PC-3 (cell line): ENCODE results near the gene OR4C5. TPM values are rescaled to one million over a fixed set of nuclear protein-coding genes. Genes with fewer than 3 reads are reported as not detected.
"Not testable (repeated sequence)": the region's sequence is repeated elsewhere in the genome, so short reads cannot be mapped to it uniquely, and the experiment has no call there.

ENCODE experiments used
- ATAC-seq: fragments of 200-7000 bp; cut with Tn5 transposase; 2 replicates; pipeline ENCODE4 v1.9.1; 2020; ENCODE audit warnings: mild to moderate bottlenecking, moderate library complexity
- BruUV-seq: library from RNA; stranded (reverse); fragments of 400-500 nt; replicated peaks from 2 replicates; lab custom pipeline; 2021; lab: Mats Ljungman, UMichigan
- CTCF ChIA-PET: fragments of 300-600 bp; sonication (Branson Sonifier 250); formaldehyde crosslinking; loops from one replicate; lab custom pipeline; 2022; ENCODE audit warnings: antibody characterized with exemption; lab: Charles Lee
- POLR2A ChIA-PET: fragments of 300-600 bp; sonication (Branson Sonifier 250); formaldehyde crosslinking; loops from one replicate; lab custom pipeline; 2022; ENCODE audit warnings: antibody characterized with exemption; ENCODE audit not compliant: unreplicated experiment; lab: Charles Lee
- DNase-seq: peaks from one replicate; pipeline ENCODE4 v3.0.0-alpha.2; 2015
- H2AFZ ChIP-seq: fragments of 300-600 bp; sonication (generic); 2 replicates; pipeline ENCODE4 v1.6.0; 2016; ENCODE audit warnings: antibody characterized with exemption, low read length
- H3F3A ChIP-seq: fragments of 300-600 bp; sonication (generic); one replicate; pipeline ENCODE4 v1.6.0; 2017; ENCODE audit warnings: antibody characterized with exemption, low read length, control low read depth, mild to moderate bottlenecking; ENCODE audit not compliant: unreplicated experiment
- H3K27ac ChIP-seq: fragments of 300-600 bp; sonication (generic); 2 replicates; pipeline ENCODE4 v1.5.1; 2016; ENCODE audit warnings: mild to moderate bottlenecking, low read length
- H3K27me3 ChIP-seq: fragments of 300-600 bp; sonication (generic); 2 replicates; pipeline ENCODE4 v1.6.1; 2016; ENCODE audit warnings: low read length, mixed read lengths
- H3K36me3 ChIP-seq: fragments of 300-600 bp; sonication (generic); 2 replicates; pipeline ENCODE4 v1.6.1; 2016; ENCODE audit warnings: low read depth, mixed run types, low read length, mixed read lengths
- H3K4me1 ChIP-seq: fragments of 300-600 bp; sonication (generic); 2 replicates; pipeline ENCODE4 v1.5.1; 2016; ENCODE audit warnings: low read length; ENCODE audit not compliant: insufficient read depth
- H3K4me2 ChIP-seq: fragments of 300-600 bp; sonication (generic); 2 replicates; pipeline ENCODE4 v1.6.0; 2016; ENCODE audit warnings: low read length
- H3K4me3 ChIP-seq: fragments of 300-600 bp; sonication (generic); 2 replicates; pipeline ENCODE4 v1.5.1; 2016; ENCODE audit warnings: mild to moderate bottlenecking, low read length, mixed read lengths
- H3K79me2 ChIP-seq: fragments of 300-600 bp; sonication (generic); 2 replicates; pipeline ENCODE4 v1.6.1; 2017; ENCODE audit warnings: low read length, mixed read lengths
- H3K9ac ChIP-seq: fragments of 300-600 bp; sonication (generic); 2 replicates; pipeline ENCODE4 v1.6.0; 2016; ENCODE audit warnings: mild to moderate bottlenecking, low read length
- H3K9me2 ChIP-seq: fragments of 300-600 bp; sonication (generic); replicated peaks from 2 replicates; pipeline ENCODE4 v1.6.1; 2016; ENCODE audit warnings: mixed run types, low read length, mixed read lengths
- H3K9me3 ChIP-seq: fragments of 300-600 bp; sonication (generic); 2 replicates; pipeline ENCODE4 v1.6.1; 2016; ENCODE audit warnings: low read length, mixed read lengths
- H4K20me1 ChIP-seq: fragments of 300-600 bp; sonication (generic); 2 replicates; pipeline ENCODE4 v1.6.1; 2016; ENCODE audit warnings: low read length, mixed read lengths
- EZH2phosphoT487 ChIP-seq: fragments of 300-600 bp; sonication (generic); IDR thresholded peaks from 2 replicates; pipeline ENCODE4 v1.6.1; 2018; ENCODE audit warnings: mild to moderate bottlenecking, antibody characterized with exemption, low read length, borderline replicate concordance
- intact Hi-C: fragments of 100-400 bp; cut with micrococcal nuclease; formaldehyde crosslinking; loops from 2 replicates; pipeline ENCODE4 v1.9.0; 2023
- total RNA-seq: library from RNA; depleted of rRNA; stranded (reverse); fragments of >200 nt; gene quantifications from 2 replicates; pipeline ENCODE4 v1.2.3, GENCODE V29; 2014; rRNA removed

Gene OR4C5
- total RNA-seq, 1 experiment from 2014 or later = not detected

GRCh38 chr11:48341466-48341865, 24.8 kb downstream of the OR4C5 start:
- no peak overlapping the region for H3K4me2 ChIP-seq
- no peak overlapping the region for H2AFZ ChIP-seq
- H3K4me3 ChIP-seq = no peak overlapping the region
- ChIA-PET POLR2A (no interaction called here), CTCF (no interaction called here)
- no peaks in the 10 kb centered on the region for H3K36me3 ChIP-seq
- H3K9me2 ChIP-seq = no peaks in the 10 kb centered on the region
- no peaks in the 10 kb centered on the region for H3K9me3 ChIP-seq
- no TSS peak for BruUV-seq
- DNase-seq (no peak), ATAC-seq (no peak)
- H3K4me1 ChIP-seq = no peaks in the 10 kb centered on the region
- intact Hi-C loops = no loop called here
- TF ChIP-seq EZH2phosphoT487 = no peak
- no peak overlapping the region for H3K9ac ChIP-seq
- H3K27ac ChIP-seq = no peak overlapping the region
- no peaks in the 10 kb centered on the region for H3K27me3 ChIP-seq
- no peaks in the 10 kb centered on the region for H4K20me1 ChIP-seq
- no peaks in the 10 kb centered on the region for H3F3A ChIP-seq
- H3K79me2 ChIP-seq = no peaks in the 10 kb centered on the region

GRCh38 chr11:48324620-48325019, 41.6 kb downstream of the OR4C5 start, which contains the start of gene OR4C3:
OR4C3 (plus strand) TSS chr11:48324920; CDS start chr11:48325022, 102 bp downstream.
- H3K9ac ChIP-seq, H3K4me2 ChIP-seq, H3K27me3 ChIP-seq, H3K9me2 ChIP-seq, H3K4me1 ChIP-seq, POLR2A ChIA-PET, H3K27ac ChIP-seq, H3F3A ChIP-seq, H2AFZ ChIP-seq, ATAC-seq, DNase-seq, H3K9me3 ChIP-seq, H3K79me2 ChIP-seq, H3K36me3 ChIP-seq, H3K4me3 ChIP-seq, BruUV-seq, intact Hi-C loops, CTCF ChIA-PET, H4K20me1 ChIP-seq: not testable (repeated sequence)

- H3K4me3 ChIP-seq, DNase-seq, H4K20me1 ChIP-seq, BruUV-seq, POLR2A ChIA-PET, H3K9me2 ChIP-seq, H3K79me2 ChIP-seq, H3K36me3 ChIP-seq, H3F3A ChIP-seq, H3K27ac ChIP-seq, CTCF ChIA-PET, H3K4me1 ChIP-seq, intact Hi-C loops, H3K9ac ChIP-seq, H2AFZ ChIP-seq, ATAC-seq, H3K4me2 ChIP-seq, H3K27me3 ChIP-seq, H3K9me3 ChIP-seq: not testable (repeated sequence)
Observed at GRCh38 chr11:48319813-48320212, 46.5 kb downstream of the OR4C5 start.

Other genes starting within 250 kb of the OR4C5 start
- gene OR4B1, start 149.7 kb downstream of the OR4C5 start, total RNA-seq = not detected in 2 replicates
- not detected in 2 replicates for gene OR4X2, start 121.4 kb downstream of the OR4C5 start, total RNA-seq
- not detected in 2 replicates for gene OR4X1, start 102.6 kb downstream of the OR4C5 start, total RNA-seq
- not detected in 2 replicates for gene OR4S1, start 60.2 kb downstream of the OR4C5 start, total RNA-seq
- gene OR4C3, start 41.5 kb downstream of the OR4C5 start, total RNA-seq = not detected in 2 replicates
- gene OR4A47, start 122.3 kb upstream of the OR4C5 start, total RNA-seq = not detected in 2 replicates